A549 (cell line): ENCODE measurements around the gene DNHD1. TPM values are rescaled to one million over a fixed set of nuclear protein-coding genes. Genes with fewer than 3 reads are reported as not detected.

Experiments
- ATAC-seq, 2 experiments: fragments of 200-7000 bp in 1 of 2; fragments of >200 bp in 1 of 2; cut with Nextera tagmentation in 1 of 2; cut with Tn5 transposase in 1 of 2; 3 replicates each; pipeline versions ENCODE4 v1.8.0 to v1.9.1; 2018 to 2020; ENCODE audit warnings: mild to moderate bottlenecking in 1 of 2, moderate library complexity in 1 of 2
- CTCF ChIA-PET: fragments of 300-600 bp; sonication (Branson Sonifier 250); formaldehyde crosslinking; extraction: SDS; loops from one replicate; lab custom pipeline; 2021; ENCODE audit warnings: antibody characterized with exemption, inconsistent platforms; lab: Yijun Ruan, JAX
- POLR2A ChIA-PET: fragments of 350-600 bp; formaldehyde crosslinking; extraction: SDS; loops from one replicate; lab custom pipeline; 2021; ENCODE audit warnings: antibody characterized with exemption, inconsistent platforms; lab: Yijun Ruan, JAX
- DNase-seq, 2 experiments: peaks; one replicate each; pipeline versions ENCODE4 v3.0.0 to v3.0.0-alpha.2; 2011 to 2016; ENCODE audit warnings: low read depth in 1 of 2, low spot score in 1 of 2
- FAIRE-seq: peaks from 2 replicates; lab custom pipeline; 2011; peaks lifted over from hg19 to GRCh38; lab: Jason Lieb, UNC
- H3K27ac ChIP-seq, 2 experiments: fragments of >200 bp; sonication (Bioruptor Twin); formaldehyde crosslinking; 3 replicates each; pipeline ENCODE4 v1.5.1; 2016 to 2017
- H3K4me1 ChIP-seq: fragments of >200 bp; sonication (Bioruptor Twin); formaldehyde crosslinking; 3 replicates; pipeline ENCODE4 v1.6.1; 2016
- H3K4me2 ChIP-seq: fragments of >200 bp; sonication (Bioruptor Twin); formaldehyde crosslinking; 3 replicates; pipeline ENCODE4 v1.6.1; 2016
- H3K4me3 ChIP-seq: fragments of >200 bp; sonication (Bioruptor Twin); formaldehyde crosslinking; 3 replicates; pipeline ENCODE4 v1.5.1; 2016
- H3K9me3 ChIP-seq: fragments of >200 bp; sonication (Bioruptor Twin); formaldehyde crosslinking; 3 replicates; pipeline ENCODE4 v1.6.1; 2016
- CBX2 ChIP-seq: fragments of 200-600 bp; sonication (generic); IDR thresholded peaks from 2 replicates; pipeline ENCODE4 v1.6.1; 2016; ENCODE audit warnings: low read depth, mild to moderate bottlenecking, borderline replicate concordance
- CEBPB ChIP-seq, 2 experiments: fragments of >200 bp in 1 of 2; sonication (Bioruptor Twin) in 1 of 2; formaldehyde crosslinking in 1 of 2; IDR thresholded peaks; 2 replicates each; pipeline ENCODE4 v1.6.1; 2012 to 2016
- CHD2 ChIP-seq: fragments of 150-350 bp; IDR thresholded peaks from 2 replicates; pipeline ENCODE4 v1.6.1; 2014; ENCODE audit warnings: low read length; ENCODE audit not compliant: partially characterized antibody
- EHMT2 ChIP-seq: fragments of 200-600 bp; sonication (generic); IDR thresholded peaks from 2 replicates; pipeline ENCODE4 v1.6.1; 2016; ENCODE audit warnings: antibody characterized with exemption, low read depth, mild to moderate bottlenecking, moderate library complexity
- ESRRA ChIP-seq: fragments of 150-350 bp; IDR thresholded peaks from 2 replicates; pipeline ENCODE4 v1.6.1; 2014; ENCODE audit warnings: mild to moderate bottlenecking, low read length, borderline replicate concordance
- FOXS1 ChIP-seq: fragments of 250-450 bp; sonication (Bioruptor Pico); IDR thresholded peaks from 2 replicates; pipeline ENCODE4 v1.5.0; 2020; ENCODE audit warnings: mild to moderate bottlenecking, moderate library complexity
- GATA3 ChIP-seq: IDR thresholded peaks from 2 replicates; pipeline ENCODE4 v1.6.1; 2012; ENCODE audit warnings: borderline replicate concordance
- JUN ChIP-seq, 2 experiments: fragments of >200 bp; sonication (Bioruptor Twin); formaldehyde crosslinking; IDR thresholded peaks; 2 replicates in 1 of 2; 3 replicates in 1 of 2; pipeline ENCODE4 v1.6.1; 2016 to 2017
- JUNB ChIP-seq: fragments of >200 bp; sonication (Bioruptor Twin); formaldehyde crosslinking; IDR thresholded peaks from 2 replicates; pipeline ENCODE4 v1.6.1; 2016
- KDM5A ChIP-seq: fragments of 200-600 bp; sonication (generic); IDR thresholded peaks from 2 replicates; pipeline ENCODE4 v1.6.1; 2016; ENCODE audit warnings: antibody characterized with exemption, mild to moderate bottlenecking
- MAFK ChIP-seq: fragments of 450-650 bp; IDR thresholded peaks from 2 replicates; pipeline ENCODE4 v1.6.1; 2014; ENCODE audit not compliant: partially characterized antibody
- MAZ ChIP-seq: fragments of 150-350 bp; IDR thresholded peaks from 2 replicates; pipeline ENCODE4 v1.6.1; 2014; ENCODE audit warnings: antibody characterized with exemption, low read depth, low read length, borderline replicate concordance
- MYC ChIP-seq: IDR thresholded peaks from 2 replicates; pipeline ENCODE4 v1.6.1; 2012; ENCODE audit warnings: mild to moderate bottlenecking, inconsistent platforms, low read length, improper control_type of control experiment, borderline replicate concordance
- NR3C1 ChIP-seq: fragments of >200 bp; sonication (Bioruptor Twin); formaldehyde crosslinking; IDR thresholded peaks from 3 replicates; pipeline ENCODE4 v1.6.1; 2017
- PHF8 ChIP-seq: fragments of 200-600 bp; sonication (generic); IDR thresholded peaks from 2 replicates; pipeline ENCODE4 v1.6.1; 2016; ENCODE audit warnings: low read depth, mild to moderate bottlenecking, antibody characterized with exemption, moderate library complexity, borderline replicate concordance
- POLR2A ChIP-seq: IDR thresholded peaks from 2 replicates; pipeline ENCODE4 v1.6.1; 2012; ENCODE audit warnings: mild to moderate bottlenecking, low read length
- POLR2AphosphoS2 ChIP-seq: conservative IDR thresholded peaks from 2 replicates; pipeline ENCODE4 v1.6.1; 2012; ENCODE audit warnings: low read length, improper control_type of control experiment, inconsistent platforms
- RAD21 ChIP-seq, 2 experiments: fragments of >200 bp in 1 of 2; sonication (Bioruptor Twin) in 1 of 2; formaldehyde crosslinking in 1 of 2; IDR thresholded peaks in 1 of 2; conservative IDR thresholded peaks in 1 of 2; 2 replicates in 1 of 2; 3 replicates in 1 of 2; pipeline ENCODE4 v1.6.1; 2012 to 2018; ENCODE audit warnings: inconsistent platforms in 1 of 2
- RARB ChIP-seq: fragments of 250-450 bp; sonication (Bioruptor Pico); IDR thresholded peaks from 2 replicates; pipeline ENCODE4 v1.8.0; 2021; ENCODE audit warnings: mild to moderate bottlenecking, moderate library complexity
- RNF2 ChIP-seq: fragments of 200-600 bp; sonication (generic); IDR thresholded peaks from 2 replicates; pipeline ENCODE4 v1.6.1; 2016; ENCODE audit warnings: low read depth, mild to moderate bottlenecking, antibody characterized with exemption, moderate library complexity, borderline replicate concordance
- SMC3 ChIP-seq: fragments of >200 bp; sonication (Bioruptor Twin); formaldehyde crosslinking; IDR thresholded peaks from 3 replicates; pipeline ENCODE4 v1.6.1; 2018; ENCODE audit warnings: inconsistent platforms
- TFCP2L1 ChIP-seq: fragments of 250-450 bp; sonication (Bioruptor Pico); IDR thresholded peaks from 2 replicates; pipeline ENCODE4 v1.5.0; 2021; ENCODE audit warnings: mild to moderate bottlenecking
- ZFP36 ChIP-seq: fragments of 450-650 bp; IDR thresholded peaks from 2 replicates; pipeline ENCODE4 v1.6.1; 2014; ENCODE audit warnings: borderline replicate concordance; ENCODE audit not compliant: partially characterized antibody
- WGBS: methylation state at CpG from one replicate; pipeline ENCODE4 v1.1.6; 2017; ENCODE audit errors: missing lambda C conversion rate; 5-methylcytosine and 5-hydroxymethylcytosine counted together
- polyA plus RNA-seq, 4 experiments: library from polyadenylated mRNA; depleted of rRNA in 3 of 4; stranded (reverse); fragments of >200 nt; fragmentation: RNase III in 1 of 4; extraction: RNeasy Plus Mini Kit Qiagen cat#74134 plus additional on column Dnase treatment in 1 of 4; gene quantifications; 2 replicates in 3 of 4; 3 replicates in 1 of 4; pipeline ENCODE4 v1.2.3, GENCODE V29; 2011 to 2017
- TF ChIP-seq, protein P1 (sequence below): fragments of 450-650 bp; IDR thresholded peaks from 2 replicates; pipeline ENCODE4 v1.6.1; 2014; ENCODE audit warnings: antibody characterized with exemption
- TF ChIP-seq, protein P2 (sequence below): fragments of 200-600 bp; sonication (generic); IDR thresholded peaks from 2 replicates; pipeline ENCODE4 v1.6.1; 2016; ENCODE audit warnings: antibody characterized with exemption, mild to moderate bottlenecking, moderate library complexity
- TF ChIP-seq, protein P3 (sequence below): IDR thresholded peaks from 2 replicates; pipeline ENCODE4 v1.6.1; 2012; ENCODE audit warnings: low read depth, borderline replicate concordance

The DNHD1 gene
- polyA plus RNA-seq, 2 of the 4 experiments (the other 2 are of a cell fraction), result 6.8 to 8.6 TPM

DNA sequence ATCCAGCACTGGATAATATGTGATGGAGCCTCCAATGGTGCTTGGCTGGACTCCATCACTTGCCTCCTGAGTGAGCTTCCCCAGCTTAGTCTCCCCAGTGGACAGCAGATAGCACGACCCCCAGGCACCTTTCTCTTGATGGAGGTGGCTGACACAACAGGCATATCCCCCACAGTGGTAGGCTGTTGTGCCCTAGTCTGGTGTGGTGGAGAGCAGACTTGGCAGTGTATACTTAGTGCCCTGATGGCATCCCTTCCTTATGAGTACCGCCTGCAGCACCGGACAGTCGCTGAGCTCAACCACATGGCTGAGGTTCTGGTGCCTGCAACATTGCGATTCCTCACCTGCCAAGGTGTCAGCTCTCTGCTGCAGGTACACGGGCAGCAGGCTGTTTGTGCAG lies 50.1 kb downstream of the DNHD1 start:
- 88% methylated on average over 5 of the region's 6 CpGs for WGBS
- ChIA-PET CTCF (interaction anchor here (1.4 to 10.0 kb wide), 4 partner anchors 15 to 71 kb away, joined by 3 to 95 read pairs (median 4); partner anchors contain the start of genes TAF10 and TPP1), POLR2A (no interaction called here)
- no peak overlapping the region for H3K4me2 ChIP-seq
- H3K27ac ChIP-seq, result no peak overlapping the region
- H3K4me1 ChIP-seq, result no peaks in the 10 kb centered on the region
- DNase-seq (no peak), FAIRE-seq (no peak), ATAC-seq (no peak)
- no peaks in the 10 kb centered on the region for H3K9me3 ChIP-seq
- H3K4me3 ChIP-seq, result no peak overlapping the region
- no peak for TF ChIP-seq CHD2
- no peak for TF ChIP-seq MAZ
- TF ChIP-seq GATA3, result no peak
- no peak for TF ChIP-seq TFCP2L1
- TF ChIP-seq SMC3, result no peak
- TF ChIP-seq KDM5A, result no peak
- no peak for TF ChIP-seq POLR2A

DNA sequence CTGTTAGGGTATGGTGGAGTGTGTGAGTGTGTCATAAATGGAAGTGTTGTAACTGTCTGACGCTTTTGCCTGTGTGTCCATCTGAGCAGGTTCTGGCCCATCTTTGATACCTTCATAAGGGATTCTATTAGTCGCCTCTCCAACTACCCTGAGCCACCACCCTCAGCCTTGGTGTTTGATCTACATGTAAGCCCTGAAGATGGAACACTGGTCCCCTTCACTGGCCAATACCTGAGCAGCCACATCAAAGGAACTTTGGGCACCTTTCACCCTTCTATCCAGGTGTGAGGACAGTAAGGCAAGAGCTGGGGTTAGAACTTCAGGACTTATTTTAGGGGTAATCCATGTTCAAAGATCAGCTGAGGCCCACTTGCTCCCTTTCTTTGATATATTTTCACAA lies 51.0 kb downstream of the DNHD1 start:
- DNase-seq, result no peak
- no peak overlapping the region for H3K4me2 ChIP-seq
- TF ChIP-seq ESRRA (no peak), PHF8 (no peak), ZFP36 (no peak), RARB (no peak), FOXS1 (CRISPR knock-in tag) (no peak), GATA3 (no peak), EHMT2 (no peak), RAD21 (conservative IDR thresholded peaks at IDR 0.05 in 1 of 2, IDR thresholded peaks at IDR 0.05 in 1 of 2) (no peak), JUNB (no peak), CEBPB (IDR thresholded peaks at IDR 0.05) (no peak), CBX2 (no peak), MAFK (no peak), MYC (no peak), SMC3 (no peak)
- TF ChIP-seq, protein P1, sequence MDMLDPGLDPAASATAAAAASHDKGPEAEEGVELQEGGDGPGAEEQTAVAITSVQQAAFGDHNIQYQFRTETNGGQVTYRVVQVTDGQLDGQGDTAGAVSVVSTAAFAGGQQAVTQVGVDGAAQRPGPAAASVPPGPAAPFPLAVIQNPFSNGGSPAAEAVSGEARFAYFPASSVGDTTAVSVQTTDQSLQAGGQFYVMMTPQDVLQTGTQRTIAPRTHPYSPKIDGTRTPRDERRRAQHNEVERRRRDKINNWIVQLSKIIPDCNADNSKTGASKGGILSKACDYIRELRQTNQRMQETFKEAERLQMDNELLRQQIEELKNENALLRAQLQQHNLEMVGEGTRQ, result no peak
- TF ChIP-seq, protein P2, sequence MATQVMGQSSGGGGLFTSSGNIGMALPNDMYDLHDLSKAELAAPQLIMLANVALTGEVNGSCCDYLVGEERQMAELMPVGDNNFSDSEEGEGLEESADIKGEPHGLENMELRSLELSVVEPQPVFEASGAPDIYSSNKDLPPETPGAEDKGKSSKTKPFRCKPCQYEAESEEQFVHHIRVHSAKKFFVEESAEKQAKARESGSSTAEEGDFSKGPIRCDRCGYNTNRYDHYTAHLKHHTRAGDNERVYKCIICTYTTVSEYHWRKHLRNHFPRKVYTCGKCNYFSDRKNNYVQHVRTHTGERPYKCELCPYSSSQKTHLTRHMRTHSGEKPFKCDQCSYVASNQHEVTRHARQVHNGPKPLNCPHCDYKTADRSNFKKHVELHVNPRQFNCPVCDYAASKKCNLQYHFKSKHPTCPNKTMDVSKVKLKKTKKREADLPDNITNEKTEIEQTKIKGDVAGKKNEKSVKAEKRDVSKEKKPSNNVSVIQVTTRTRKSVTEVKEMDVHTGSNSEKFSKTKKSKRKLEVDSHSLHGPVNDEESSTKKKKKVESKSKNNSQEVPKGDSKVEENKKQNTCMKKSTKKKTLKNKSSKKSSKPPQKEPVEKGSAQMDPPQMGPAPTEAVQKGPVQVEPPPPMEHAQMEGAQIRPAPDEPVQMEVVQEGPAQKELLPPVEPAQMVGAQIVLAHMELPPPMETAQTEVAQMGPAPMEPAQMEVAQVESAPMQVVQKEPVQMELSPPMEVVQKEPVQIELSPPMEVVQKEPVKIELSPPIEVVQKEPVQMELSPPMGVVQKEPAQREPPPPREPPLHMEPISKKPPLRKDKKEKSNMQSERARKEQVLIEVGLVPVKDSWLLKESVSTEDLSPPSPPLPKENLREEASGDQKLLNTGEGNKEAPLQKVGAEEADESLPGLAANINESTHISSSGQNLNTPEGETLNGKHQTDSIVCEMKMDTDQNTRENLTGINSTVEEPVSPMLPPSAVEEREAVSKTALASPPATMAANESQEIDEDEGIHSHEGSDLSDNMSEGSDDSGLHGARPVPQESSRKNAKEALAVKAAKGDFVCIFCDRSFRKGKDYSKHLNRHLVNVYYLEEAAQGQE, result no peak
- H3K9me3 ChIP-seq, result no peaks in the 10 kb centered on the region
- ChIA-PET POLR2A (no interaction called here), CTCF (interaction anchor here (1.3 to 10.0 kb wide), 2 partner anchors 16 to 158 kb away, joined by 4 to 95 read pairs; no protein-coding TSS in a partner anchor)
- H3K27ac ChIP-seq, result no peak overlapping the region
- H3K4me3 ChIP-seq, result no peak overlapping the region
- no peak for ATAC-seq
- WGBS, result 96% methylated on average over 2 of the region's 2 CpGs
- no peak for FAIRE-seq
- no peaks in the 10 kb centered on the region for H3K4me1 ChIP-seq

DNA sequence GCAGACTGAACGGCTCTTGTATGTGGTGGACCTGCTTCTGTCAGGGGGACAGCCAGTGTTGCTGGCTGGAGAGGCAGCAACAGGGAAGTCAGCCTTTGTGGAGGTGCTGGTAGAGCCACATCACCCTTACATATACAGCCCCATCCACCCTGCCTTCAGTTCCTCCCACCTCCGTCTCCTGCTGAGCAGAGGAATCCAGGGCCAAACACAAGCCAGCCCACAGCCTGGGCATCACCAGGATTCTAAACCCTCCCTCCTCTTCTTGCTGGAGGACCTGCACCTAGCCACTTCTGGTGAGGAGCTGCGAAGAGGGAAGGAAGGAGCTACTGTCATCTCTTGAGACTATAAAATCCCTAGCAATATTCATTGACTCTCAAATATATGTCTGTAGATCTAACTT lies 51.6 kb downstream of the DNHD1 start:
- POLR2A ChIA-PET, result no interaction called here
- H3K4me2 ChIP-seq, result no peak overlapping the region
- no peak for DNase-seq
- ATAC-seq, result no peak; a peak in 1 of 6 replicates
- CTCF ChIA-PET, result interaction anchor here (1.3 to 10.0 kb wide), 2 partner anchors 17 to 157 kb away, joined by 4 to 95 read pairs; no protein-coding TSS in a partner anchor
- no peak for TF ChIP-seq NR3C1
- TF ChIP-seq JUN (IDR thresholded peaks at IDR 0.05), result no peak
- no peak for TF ChIP-seq RNF2
- TF ChIP-seq, protein P3, sequence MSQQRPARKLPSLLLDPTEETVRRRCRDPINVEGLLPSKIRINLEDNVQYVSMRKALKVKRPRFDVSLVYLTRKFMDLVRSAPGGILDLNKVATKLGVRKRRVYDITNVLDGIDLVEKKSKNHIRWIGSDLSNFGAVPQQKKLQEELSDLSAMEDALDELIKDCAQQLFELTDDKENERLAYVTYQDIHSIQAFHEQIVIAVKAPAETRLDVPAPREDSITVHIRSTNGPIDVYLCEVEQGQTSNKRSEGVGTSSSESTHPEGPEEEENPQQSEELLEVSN, result no peak
- no peak for TF ChIP-seq POLR2AphosphoS2
- TF ChIP-seq RARB, result no peak
- TF ChIP-seq, all 56 proteins: peak for 0
- WGBS, result 79% methylated on average over 3 of the region's 3 CpGs
- H3K4me3 ChIP-seq, result no peak overlapping the region
- H3K27ac ChIP-seq, result no peak overlapping the region
- H3K4me1 ChIP-seq, result no peaks in the 10 kb centered on the region
- FAIRE-seq, result no peak
- no peaks in the 10 kb centered on the region for H3K9me3 ChIP-seq
